Measurements from ENCODE around the gene DPEP1. TPM values are rescaled to one million over a fixed set of nuclear protein-coding genes. Genes with fewer than 3 reads are reported as not detected.

DPEP1 gene
- 0.04 TPM in 1 of 2 replicates, not detected in the other for polyA plus RNA-seq (2013)

- Histone ChIP-seq H3K36me3 (ENCODE audit: control insufficient read depth in 1 of 2, insufficient read depth in 2 of 2, low read length in 2 of 2) (no peaks in the 10 kb centered on the region), H3K9me3 (ENCODE audit: insufficient read depth, low read depth, low read length) (no peaks in the 10 kb centered on the region), H2AFZ (ENCODE audit: insufficient read depth, low read length, poor library complexity) (no peak within 1 kb of the TSS), H2BK120ac (ENCODE audit: insufficient read depth, low read length, poor library complexity) (no peak within 1 kb of the TSS), H3K4ac (ENCODE audit: low read depth, low read length) (no peak within 1 kb of the TSS), H3K4me3 (ENCODE audit: low read depth, low read length) (peak within 1 kb of the TSS; percentile 23), H2BK5ac (ENCODE audit: low read depth, low read length, poor library complexity) (no peak within 1 kb of the TSS), H3K23ac (ENCODE audit: low read length) (no peak within 1 kb of the TSS), H3K79me2 (ENCODE audit: control insufficient read depth, insufficient read depth, low read length, poor library complexity) (no peaks in the 10 kb centered on the region), H4K91ac (ENCODE audit: low read depth, low read length) (no peak within 1 kb of the TSS), H4K12ac (ENCODE audit: low read depth, low read length) (no peak within 1 kb of the TSS), H3K18ac (ENCODE audit: low read length) (no peak within 1 kb of the TSS), H2BK12ac (ENCODE audit: low read length) (no peak within 1 kb of the TSS), H3K4me1 (ENCODE audit: control insufficient read depth in 1 of 2, insufficient read depth in 2 of 2, low read length in 2 of 2) (no peaks in the 10 kb centered on the region), H3K27ac (ENCODE audit: low read depth, low read length) (no peak within 1 kb of the TSS), H2AK5ac (ENCODE audit: low read length) (no peak within 1 kb of the TSS), H3K27me3 (ENCODE audit: insufficient read depth, low read length) (no peaks in the 10 kb centered on the region), H3K79me1 (ENCODE audit: low read length) (no peaks in the 10 kb centered on the region), H4K8ac (ENCODE audit: low read depth, low read length) (no peak within 1 kb of the TSS), H3K9ac (ENCODE audit: low read length) (no peak within 1 kb of the TSS), H3K4me2 (ENCODE audit: low read length) (no peak within 1 kb of the TSS), H3K14ac (ENCODE audit: low read length) (no peak within 1 kb of the TSS)
- no peak for DNase-seq
- no CpG with 5 or more reads among the region's 19 CpGs for WGBS (ENCODE audit: extremely low coverage, insufficient coverage, insufficient read length)
Observed at GRCh38 chr16:89613231-89613953, at the start of gene DPEP1. DPEP1 (plus strand) TSS chr16:89613642; CDS start chr16:89630411, 16,769 bp downstream.

DNA sequence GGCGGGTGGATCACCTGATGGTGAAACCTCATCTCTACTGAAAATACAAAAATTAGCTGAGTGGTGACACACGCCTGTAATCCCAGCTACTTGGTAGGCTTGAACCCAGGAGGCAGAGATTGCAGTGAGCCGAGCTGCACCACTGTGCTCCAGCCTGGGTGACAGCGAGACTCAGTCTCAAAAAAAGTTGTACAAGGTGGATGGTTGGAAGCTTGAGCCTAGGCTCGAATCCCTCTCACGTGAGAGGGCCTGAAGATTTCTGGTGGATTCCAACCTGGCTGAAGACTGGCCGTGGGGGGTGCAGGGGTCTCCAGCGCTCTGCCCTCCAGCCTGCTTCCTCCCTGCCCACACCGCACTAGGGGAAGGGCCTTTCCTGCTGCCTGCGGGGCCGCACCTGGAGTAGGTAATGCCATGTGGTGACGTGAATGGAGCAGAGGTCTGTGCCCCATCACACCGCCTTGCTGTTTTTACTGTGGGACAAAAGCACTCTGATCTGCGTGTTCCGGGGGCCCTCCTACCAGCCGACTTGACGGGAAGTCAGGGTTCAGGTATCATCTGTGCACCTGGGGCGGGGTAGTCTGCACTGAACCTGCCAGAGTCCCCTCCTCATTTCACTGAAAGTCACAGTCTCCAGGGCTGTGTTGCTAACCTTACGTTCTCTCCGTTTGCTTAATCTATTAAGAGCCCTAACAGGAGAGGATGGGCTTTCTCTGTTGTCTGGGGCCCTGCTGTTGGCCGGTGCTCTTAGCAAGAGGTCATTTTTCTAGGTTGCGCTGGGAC, 48.8 kb upstream of the DPEP1 start:
- Histone ChIP-seq H4K91ac (ENCODE audit: low read depth, low read length) (no peak overlapping the region), H4K12ac (ENCODE audit: low read depth, low read length) (no peak overlapping the region)

DNA sequence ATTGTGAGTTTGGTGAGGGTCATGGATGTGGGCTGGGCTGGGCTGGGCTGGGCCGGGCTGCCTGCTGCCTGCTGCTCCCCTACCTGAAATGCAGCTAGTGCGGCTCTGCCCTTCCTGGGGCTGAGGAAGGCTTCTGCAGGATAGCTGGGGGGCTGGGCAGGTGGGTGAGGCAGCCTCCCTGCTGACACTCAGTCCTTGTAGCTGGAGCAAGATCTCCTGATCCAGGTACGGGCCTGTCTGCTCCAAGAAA, 48.3 kb upstream of the DPEP1 start:
- Histone ChIP-seq H3K4me1 (ENCODE audit: control insufficient read depth in 1 of 2, insufficient read depth in 2 of 2, low read length in 2 of 2) (peaks cover 19 to 22% of the 10 kb centered on the region in 2 experiments), H3K79me2 (ENCODE audit: control insufficient read depth, insufficient read depth, low read length, poor library complexity) (peaks cover 15% of the 10 kb centered on the region), H3K9ac (ENCODE audit: low read length) (no peak overlapping the region), H3K4me2 (ENCODE audit: low read length) (peak overlapping the region; percentile 25), H2BK120ac (ENCODE audit: insufficient read depth, low read length, poor library complexity) (no peak overlapping the region), H4K8ac (ENCODE audit: low read depth, low read length) (no peak overlapping the region), H3K27ac (ENCODE audit: low read depth, low read length) (no peak overlapping the region), H4K91ac (ENCODE audit: low read depth, low read length) (no peak overlapping the region), H2AK5ac (ENCODE audit: low read length) (no peak overlapping the region), H3K4me3 (ENCODE audit: low read depth, low read length) (no peak overlapping the region), H3K79me1 (ENCODE audit: low read length) (peaks cover 10% of the 10 kb centered on the region), H3K9me3 (ENCODE audit: insufficient read depth, low read depth, low read length) (no peaks in the 10 kb centered on the region), H3K36me3 (ENCODE audit: control insufficient read depth in 1 of 2, insufficient read depth in 2 of 2, low read length in 2 of 2) (peaks cover 35 to 38% of the 10 kb centered on the region in 2 experiments), H2AFZ (ENCODE audit: insufficient read depth, low read length, poor library complexity) (no peak overlapping the region), H3K14ac (ENCODE audit: low read length) (no peak overlapping the region), H3K27me3 (ENCODE audit: insufficient read depth, low read length) (no peaks in the 10 kb centered on the region), H4K12ac (ENCODE audit: low read depth, low read length) (no peak overlapping the region), H3K4ac (ENCODE audit: low read depth, low read length) (no peak overlapping the region), H2BK5ac (ENCODE audit: low read depth, low read length, poor library complexity) (no peak overlapping the region), H3K23ac (ENCODE audit: low read length) (no peak overlapping the region), H3K18ac (ENCODE audit: low read length) (no peak overlapping the region), H2BK12ac (ENCODE audit: low read length) (no peak overlapping the region)
- DNase-seq, result peak in 1 of 2 donors; percentile 11
- no CpG with 5 or more reads among the region's 3 CpGs for WGBS (ENCODE audit: extremely low coverage, insufficient coverage, insufficient read length)

More for the DNA sequence above, 48.8 kb upstream of the DPEP1 start:
- H2AK5ac ChIP-seq (ENCODE audit: low read length), result no peak overlapping the region
- peaks cover 17% of the 10 kb centered on the region for H3K79me2 ChIP-seq (ENCODE audit: control insufficient read depth, insufficient read depth, low read length, poor library complexity)
- no peak overlapping the region for H3K4me2 ChIP-seq (ENCODE audit: low read length)
- no peaks in the 10 kb centered on the region for H3K27me3 ChIP-seq (ENCODE audit: insufficient read depth, low read length)
- peaks cover 35 to 38% of the 10 kb centered on the region in 2 experiments for H3K36me3 ChIP-seq (ENCODE audit: control insufficient read depth in 1 of 2, insufficient read depth in 2 of 2, low read length in 2 of 2)
- H3K4me1 ChIP-seq (ENCODE audit: control insufficient read depth in 1 of 2, insufficient read depth in 2 of 2, low read length in 2 of 2), result peaks cover 19 to 23% of the 10 kb centered on the region in 2 experiments
- no peaks in the 10 kb centered on the region for H3K9me3 ChIP-seq (ENCODE audit: insufficient read depth, low read depth, low read length)
- H3K14ac ChIP-seq (ENCODE audit: low read length), result no peak overlapping the region
- H2BK5ac ChIP-seq (ENCODE audit: low read depth, low read length, poor library complexity), result no peak overlapping the region
- DNase-seq, result peak in 1 of 2 donors; percentile 17
- H3K9ac ChIP-seq (ENCODE audit: low read length), result no peak overlapping the region
- H3K79me1 ChIP-seq (ENCODE audit: low read length), result peaks cover 11% of the 10 kb centered on the region
- H3K27ac ChIP-seq (ENCODE audit: low read depth, low read length), result no peak overlapping the region
- H2AFZ ChIP-seq (ENCODE audit: insufficient read depth, low read length, poor library complexity), result no peak overlapping the region
- no peak overlapping the region for H3K4me3 ChIP-seq (ENCODE audit: low read depth, low read length)
- H3K23ac ChIP-seq (ENCODE audit: low read length), result no peak overlapping the region
- no peak overlapping the region for H3K18ac ChIP-seq (ENCODE audit: low read length)
- H4K8ac ChIP-seq (ENCODE audit: low read depth, low read length), result no peak overlapping the region
- WGBS (ENCODE audit: extremely low coverage, insufficient coverage, insufficient read length), result no CpG with 5 or more reads among the region's 22 CpGs
- no peak overlapping the region for H3K4ac ChIP-seq (ENCODE audit: low read depth, low read length)
- H2BK12ac ChIP-seq (ENCODE audit: low read length), result no peak overlapping the region
- H2BK120ac ChIP-seq (ENCODE audit: insufficient read depth, low read length, poor library complexity), result no peak overlapping the region

DNA sequence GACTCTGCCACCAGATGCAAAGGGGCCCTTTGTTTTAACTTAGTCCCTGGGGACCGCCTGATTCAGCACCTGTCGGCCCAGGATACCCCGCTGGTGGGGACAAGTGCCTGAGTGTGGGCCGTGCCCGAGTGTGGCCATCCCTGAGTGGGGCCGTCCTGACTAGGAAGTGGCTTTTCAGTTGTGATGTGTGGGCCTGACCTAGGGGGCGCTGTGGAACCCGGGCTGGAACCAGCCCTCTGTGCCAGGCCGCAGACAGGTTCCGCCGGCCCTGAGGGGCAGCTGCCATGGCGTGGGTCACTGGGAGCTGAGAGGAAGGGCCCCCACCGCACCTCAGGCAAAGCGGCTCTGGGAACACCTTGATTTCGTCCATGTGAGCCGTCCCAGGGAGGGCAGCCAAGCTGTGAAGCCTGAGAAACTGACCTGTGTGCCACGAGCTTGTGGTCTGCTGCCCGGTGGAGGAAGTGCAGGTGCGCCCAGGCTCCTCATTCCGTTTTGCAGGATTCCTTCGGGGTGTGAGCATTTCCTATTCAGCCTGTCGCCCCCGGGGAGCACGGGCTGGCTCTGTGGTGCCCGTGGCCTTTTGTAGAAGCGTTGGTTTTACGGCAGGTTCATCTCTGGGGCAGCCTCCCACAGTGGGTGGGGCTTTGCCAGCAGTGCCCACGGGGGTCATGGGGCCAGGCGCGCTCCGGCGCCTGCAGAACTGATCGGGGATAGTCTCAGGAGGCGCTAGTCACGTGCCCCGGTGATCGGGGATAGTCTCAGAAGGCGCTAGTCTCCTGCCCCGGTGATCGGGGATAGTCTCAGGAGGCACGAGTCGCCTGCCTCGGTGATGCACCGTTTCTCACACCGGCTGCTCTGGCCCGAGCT, 47.7 kb upstream of the DPEP1 start:
- no peak overlapping the region for H4K8ac ChIP-seq (ENCODE audit: low read depth, low read length)
- peak in 1 of 2 donors; percentile 48 for DNase-seq
- H3K27me3 ChIP-seq (ENCODE audit: insufficient read depth, low read length), result no peaks in the 10 kb centered on the region
- H3K4me2 ChIP-seq (ENCODE audit: low read length), result peak overlapping the region; percentile 25
- H3K4me3 ChIP-seq (ENCODE audit: low read depth, low read length), result no peak overlapping the region
- no peak overlapping the region for H3K27ac ChIP-seq (ENCODE audit: low read depth, low read length)
- H3K23ac ChIP-seq (ENCODE audit: low read length), result no peak overlapping the region
- H4K12ac ChIP-seq (ENCODE audit: low read depth, low read length), result no peak overlapping the region
- no peak overlapping the region for H2AK5ac ChIP-seq (ENCODE audit: low read length)
- no peak overlapping the region for H3K18ac ChIP-seq (ENCODE audit: low read length)
- peaks cover 19 to 22% of the 10 kb centered on the region in 2 experiments for H3K4me1 ChIP-seq (ENCODE audit: control insufficient read depth in 1 of 2, insufficient read depth in 2 of 2, low read length in 2 of 2)
- no peaks in the 10 kb centered on the region for H3K9me3 ChIP-seq (ENCODE audit: insufficient read depth, low read depth, low read length)
- no peak overlapping the region for H3K9ac ChIP-seq (ENCODE audit: low read length)
- H3K79me2 ChIP-seq (ENCODE audit: control insufficient read depth, insufficient read depth, low read length, poor library complexity), result peaks cover 12% of the 10 kb centered on the region
- H3K79me1 ChIP-seq (ENCODE audit: low read length), result peaks cover 6% of the 10 kb centered on the region
- no peak overlapping the region for H3K14ac ChIP-seq (ENCODE audit: low read length)
- no peak overlapping the region for H2AFZ ChIP-seq (ENCODE audit: insufficient read depth, low read length, poor library complexity)
- H2BK5ac ChIP-seq (ENCODE audit: low read depth, low read length, poor library complexity), result no peak overlapping the region
- H2BK120ac ChIP-seq (ENCODE audit: insufficient read depth, low read length, poor library complexity), result no peak overlapping the region
- no peak overlapping the region for H2BK12ac ChIP-seq (ENCODE audit: low read length)
- WGBS (ENCODE audit: extremely low coverage, insufficient coverage, insufficient read length), result no CpG with 5 or more reads among the region's 46 CpGs
- H3K4ac ChIP-seq (ENCODE audit: low read depth, low read length), result no peak overlapping the region
- peaks cover 35 to 38% of the 10 kb centered on the region in 2 experiments for H3K36me3 ChIP-seq (ENCODE audit: control insufficient read depth in 1 of 2, insufficient read depth in 2 of 2, low read length in 2 of 2)
- no peak overlapping the region for H4K91ac ChIP-seq (ENCODE audit: low read depth, low read length)

Data from trophoblast cell (in vitro differentiated cells and primary cell).